Epithelial cell of esophagus (primary cell): ENCODE measurements around the gene THPO.

Source experiments
- DNase-seq: peaks from one replicate; pipeline ENCODE4 v3.0.0; 2010; ENCODE audit warnings: low read depth
- H3K4me3 ChIP-seq: 2 replicates; pipeline ENCODE4 v1.5.1; 2011; ENCODE audit warnings: mild to moderate bottlenecking, low read length, control low read depth
- TF ChIP-seq, protein P1 (sequence below): IDR thresholded peaks from 2 replicates; pipeline ENCODE4 v1.5.1; 2011; ENCODE audit warnings: low read depth, mild to moderate bottlenecking, low read length, control low read depth, inconsistent platforms; ENCODE audit not compliant: insufficient read depth; ENCODE audit errors: missing control alignments

THPO gene

DNA sequence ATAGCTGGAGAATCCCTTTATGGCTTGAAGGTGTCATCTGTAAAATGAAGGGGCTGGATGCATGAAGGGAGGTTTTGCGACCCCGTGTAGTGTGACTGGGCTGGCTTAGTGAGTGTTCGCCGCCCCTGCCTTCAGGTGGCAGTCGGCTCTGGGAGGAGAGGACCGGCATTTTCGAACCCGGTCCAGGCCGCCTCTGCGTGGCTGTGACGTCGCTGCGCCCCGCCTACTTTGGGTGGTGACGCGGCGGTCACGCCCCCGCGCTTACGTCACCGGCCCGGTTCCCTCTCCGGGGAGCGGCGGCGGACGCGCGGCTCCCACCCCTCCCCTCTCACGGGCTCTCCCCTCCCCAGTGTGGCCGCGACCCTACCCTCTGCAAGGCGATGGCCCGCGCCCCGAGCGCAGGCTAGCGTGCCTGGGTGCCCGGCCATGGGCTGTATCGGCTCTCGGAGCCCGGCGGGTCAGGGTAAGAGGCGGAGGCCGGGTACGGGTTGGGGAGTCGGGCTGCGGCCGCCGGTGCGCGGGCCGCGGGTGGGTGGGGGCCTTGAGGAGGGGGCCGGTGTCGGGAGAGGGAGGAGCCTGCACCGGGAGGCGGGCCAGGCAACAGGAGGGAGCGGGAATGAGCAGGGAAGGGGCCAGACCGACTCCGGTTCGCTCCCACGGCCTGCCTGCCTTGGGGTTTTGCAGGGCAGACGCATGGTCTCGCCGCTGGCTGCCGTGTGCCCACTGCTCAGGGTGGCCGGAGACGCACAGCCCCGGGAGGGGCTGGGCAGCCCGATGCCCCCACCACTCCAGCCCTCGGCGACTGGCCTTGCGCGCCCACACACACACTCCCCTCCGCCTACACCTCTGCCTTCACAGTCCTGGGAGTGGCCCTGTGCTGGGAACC, 42.1 kb downstream of the THPO start:
- peak overlapping the region; percentile 75 for H3K4me3 ChIP-seq
- TF ChIP-seq, protein P1, sequence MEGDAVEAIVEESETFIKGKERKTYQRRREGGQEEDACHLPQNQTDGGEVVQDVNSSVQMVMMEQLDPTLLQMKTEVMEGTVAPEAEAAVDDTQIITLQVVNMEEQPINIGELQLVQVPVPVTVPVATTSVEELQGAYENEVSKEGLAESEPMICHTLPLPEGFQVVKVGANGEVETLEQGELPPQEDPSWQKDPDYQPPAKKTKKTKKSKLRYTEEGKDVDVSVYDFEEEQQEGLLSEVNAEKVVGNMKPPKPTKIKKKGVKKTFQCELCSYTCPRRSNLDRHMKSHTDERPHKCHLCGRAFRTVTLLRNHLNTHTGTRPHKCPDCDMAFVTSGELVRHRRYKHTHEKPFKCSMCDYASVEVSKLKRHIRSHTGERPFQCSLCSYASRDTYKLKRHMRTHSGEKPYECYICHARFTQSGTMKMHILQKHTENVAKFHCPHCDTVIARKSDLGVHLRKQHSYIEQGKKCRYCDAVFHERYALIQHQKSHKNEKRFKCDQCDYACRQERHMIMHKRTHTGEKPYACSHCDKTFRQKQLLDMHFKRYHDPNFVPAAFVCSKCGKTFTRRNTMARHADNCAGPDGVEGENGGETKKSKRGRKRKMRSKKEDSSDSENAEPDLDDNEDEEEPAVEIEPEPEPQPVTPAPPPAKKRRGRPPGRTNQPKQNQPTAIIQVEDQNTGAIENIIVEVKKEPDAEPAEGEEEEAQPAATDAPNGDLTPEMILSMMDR = no peak
- DNase-seq = peak; percentile 80

DNA sequence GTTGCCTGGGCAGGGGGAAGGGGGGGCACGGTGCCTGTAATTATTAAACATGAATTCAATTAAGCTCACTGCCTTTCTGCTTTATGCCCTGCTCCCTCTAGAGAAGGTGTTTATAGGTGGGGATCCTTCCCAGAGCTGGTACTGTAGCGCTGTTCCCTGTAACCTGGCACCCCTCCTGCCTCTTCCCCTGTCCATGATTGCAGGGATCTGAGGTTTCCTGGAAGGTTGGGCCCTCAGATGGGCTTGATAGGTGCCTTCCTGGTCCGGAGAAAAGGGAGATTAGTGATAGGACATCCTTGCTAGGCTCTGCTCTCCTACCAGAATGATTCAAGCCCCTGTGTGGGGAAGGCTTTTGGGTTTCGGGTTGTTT, 42.7 kb downstream of the THPO start:
- H3K4me3 ChIP-seq = peak overlapping the region; percentile 1
- TF ChIP-seq, protein P1 = no peak
- DNase-seq = no peak

- TF ChIP-seq, protein P1 = no peak
- no peak overlapping the region for H3K4me3 ChIP-seq
- DNase-seq = peak; percentile 88
Measured at GRCh38 chr3:184334470-184335158, 43.4 kb downstream of the THPO start.

GRCh38 chr3:184333700-184334099, 44.3 kb downstream of the THPO start:
- no peak for DNase-seq
- TF ChIP-seq, protein P1 = no peak
- H3K4me3 ChIP-seq = no peak overlapping the region

DNA sequence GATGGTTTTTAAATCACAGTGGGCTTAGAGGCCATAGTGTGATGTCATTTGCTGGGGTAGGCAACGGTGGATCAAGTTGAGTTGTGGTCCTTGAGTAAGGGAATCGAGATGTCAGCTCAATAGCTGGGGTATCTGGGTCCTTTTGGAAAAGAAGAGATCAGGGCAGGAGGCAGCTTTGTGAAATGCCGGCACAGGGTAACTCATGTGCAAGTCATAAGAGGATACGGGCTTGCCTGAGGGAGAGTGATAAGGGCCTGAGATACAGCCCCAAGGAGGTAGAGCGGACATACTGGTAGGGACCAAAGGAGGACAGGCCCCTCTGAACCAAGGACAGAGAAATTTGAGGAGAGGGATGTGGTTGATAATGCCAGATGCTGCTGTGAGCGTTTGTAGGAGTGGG, 44.8 kb downstream of the THPO start:
- H3K4me3 ChIP-seq = no peak overlapping the region
- TF ChIP-seq, protein P1 = no peak
- no peak for DNase-seq

GRCh38 chr3:184332370-184333090, 45.5 kb downstream of the THPO start:
- peak; percentile 95 for DNase-seq
- no peak overlapping the region for H3K4me3 ChIP-seq
- TF ChIP-seq, protein P1 = no peak
